Measurements from ENCODE around the gene IFFO2. TPM values are rescaled to one million over a fixed set of nuclear protein-coding genes. Genes with fewer than 3 reads are reported as not detected.

Gene IFFO2
- total and polyA plus RNA-seq, 2 experiments from 2014 or later = 0.71 to 7.5 TPM

DNA sequence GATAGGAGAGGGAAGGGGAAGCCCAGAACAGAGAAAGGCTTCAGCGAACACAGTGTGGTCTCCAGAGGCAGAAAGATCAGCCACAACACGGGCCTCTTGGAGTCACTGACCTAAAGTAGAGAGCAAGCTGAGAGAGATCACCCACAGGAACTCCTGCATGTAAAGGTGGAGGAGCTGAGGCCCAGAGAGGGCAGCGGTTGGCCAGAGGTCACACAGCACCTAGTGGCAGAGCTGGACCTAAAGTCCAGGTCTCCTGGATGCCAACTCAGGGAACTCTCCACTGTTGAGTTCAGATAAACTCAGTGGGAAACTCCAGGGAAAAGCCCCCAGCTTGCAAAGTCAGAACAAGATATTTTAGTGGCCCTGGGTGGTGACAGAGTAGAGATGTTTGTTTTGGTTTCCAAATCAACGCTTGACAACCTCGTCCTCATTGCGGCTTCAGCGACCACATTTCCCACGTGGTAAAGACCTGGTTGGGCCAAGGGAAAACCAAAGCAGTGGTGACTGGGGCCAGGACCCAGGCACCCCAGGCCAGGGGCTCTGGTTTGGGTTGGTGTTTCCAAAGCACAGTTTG lies 4.6 kb downstream of the IFFO2 start:
- H2AFZ ChIP-seq = no peak overlapping the region
- H3F3A ChIP-seq (replicated peaks; ENCODE audit: low read depth) = 0 out of 2 replicates have a peak, but pooled peaks cover 2% of the 10 kb centered on the region
- H3K4me2 ChIP-seq = no peak overlapping the region
- H3K36me3 ChIP-seq (ENCODE audit: insufficient read depth) = no peaks in the 10 kb centered on the region
- DNase-seq (ENCODE audit: low spot score) = no peak
- H3K4me1 Mint-ChIP-seq = peaks cover 30% of the 10 kb centered on the region
- TF ChIP-seq NANOG (IDR thresholded peaks at IDR 0.05; ENCODE audit: borderline replicate concordance) = no peak
- H3K27ac Mint-ChIP-seq = no peak overlapping the region; the same call in 1 of the 2 replicates
- H3K4me1 ChIP-seq (ENCODE audit: insufficient read depth) = peaks cover 33% of the 10 kb centered on the region
- no peak overlapping the region for H3K27ac ChIP-seq (ENCODE audit: low read depth)
- H3K27me3 Mint-ChIP-seq (ENCODE audit: insufficient read depth, low read depth, poor library complexity) = peaks cover 38% of the 10 kb centered on the region
- no peak for ATAC-seq
- H3K4me3 Mint-ChIP-seq = no peak overlapping the region
- no peaks in the 10 kb centered on the region; the same call in 2 of the 3 replicates for H3K9me3 Mint-ChIP-seq
- peaks cover 9% of the 10 kb centered on the region for H4K20me1 ChIP-seq (replicated peaks; ENCODE audit: insufficient read depth)
- no peaks in the 10 kb centered on the region for H3K9me2 ChIP-seq (ENCODE audit: insufficient read depth)
- 0 out of 2 replicates have a peak, but pooled peaks cover 4% of the 10 kb centered on the region for H3K79me2 ChIP-seq (replicated peaks; ENCODE audit: insufficient read depth)
- no peaks in the 10 kb centered on the region; the same call in 2 of the 3 replicates for H3K36me3 Mint-ChIP-seq (ENCODE audit: low read depth)
- H3K27me3 ChIP-seq (ENCODE audit: insufficient read depth) = peaks cover 16% of the 10 kb centered on the region
- H3K4me3 ChIP-seq = no peak overlapping the region

DNA sequence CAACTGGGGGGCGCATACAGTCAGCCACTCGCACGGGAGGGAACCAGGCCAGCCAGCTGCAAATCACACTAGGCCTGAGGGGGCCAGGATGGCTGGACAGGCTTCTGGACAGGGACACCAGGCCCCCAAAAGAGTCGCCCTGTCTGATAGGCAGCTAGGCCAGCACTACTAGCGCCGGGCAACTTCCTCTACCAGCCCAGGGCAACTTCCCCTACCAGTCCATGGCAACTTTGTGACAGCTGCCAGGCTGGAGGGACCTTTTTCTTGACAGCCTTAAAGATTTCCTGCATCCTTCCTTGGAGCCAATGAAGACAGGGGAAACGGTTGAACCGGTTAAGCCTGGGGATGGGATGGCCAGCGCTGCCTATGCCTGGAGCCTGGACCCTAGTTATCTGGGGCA lies 5.1 kb downstream of the IFFO2 start:
- H3K9me2 ChIP-seq (ENCODE audit: insufficient read depth) = no peaks in the 10 kb centered on the region
- H2AFZ ChIP-seq = no peak overlapping the region
- H3K4me1 ChIP-seq (ENCODE audit: insufficient read depth) = peaks cover 33% of the 10 kb centered on the region
- no peak overlapping the region for H3K4me3 Mint-ChIP-seq
- TF ChIP-seq ETS1 (IDR thresholded peaks at IDR 0.05) = no peak
- TF ChIP-seq JUNB (IDR thresholded peaks at IDR 0.05; ENCODE audit: unreplicated experiment) = no peak
- no peak for TF ChIP-seq ZNF114 (CRISPR knock-in tag; IDR thresholded peaks at IDR 0.05)
- H3K4me3 ChIP-seq = no peak overlapping the region
- H3K4me2 ChIP-seq = no peak overlapping the region
- H3K9me3 Mint-ChIP-seq = no peaks in the 10 kb centered on the region; the same call in 2 of the 3 replicates
- H3K36me3 Mint-ChIP-seq (ENCODE audit: low read depth) = no peaks in the 10 kb centered on the region; the same call in 2 of the 3 replicates
- peaks cover 4% of the 10 kb centered on the region; the same call in 1 of the 2 replicates for H3K79me2 ChIP-seq (replicated peaks; ENCODE audit: insufficient read depth)
- peaks cover 30% of the 10 kb centered on the region for H3K4me1 Mint-ChIP-seq
- DNase-seq (ENCODE audit: low spot score) (no peak), ATAC-seq (no peak)
- H3K27me3 ChIP-seq (ENCODE audit: insufficient read depth) = peaks cover 16% of the 10 kb centered on the region
- peaks cover 9% of the 10 kb centered on the region for H4K20me1 ChIP-seq (replicated peaks; ENCODE audit: insufficient read depth)
- H3K36me3 ChIP-seq (ENCODE audit: insufficient read depth) = no peaks in the 10 kb centered on the region
- H3K27ac ChIP-seq (ENCODE audit: low read depth) = no peak overlapping the region
- H3F3A ChIP-seq (replicated peaks; ENCODE audit: low read depth) = 0 out of 2 replicates have a peak, but pooled peaks cover 2% of the 10 kb centered on the region
- H3K27ac Mint-ChIP-seq = no peak overlapping the region
- H3K27me3 Mint-ChIP-seq (ENCODE audit: insufficient read depth, low read depth, poor library complexity) = peaks cover 38% of the 10 kb centered on the region

DNA sequence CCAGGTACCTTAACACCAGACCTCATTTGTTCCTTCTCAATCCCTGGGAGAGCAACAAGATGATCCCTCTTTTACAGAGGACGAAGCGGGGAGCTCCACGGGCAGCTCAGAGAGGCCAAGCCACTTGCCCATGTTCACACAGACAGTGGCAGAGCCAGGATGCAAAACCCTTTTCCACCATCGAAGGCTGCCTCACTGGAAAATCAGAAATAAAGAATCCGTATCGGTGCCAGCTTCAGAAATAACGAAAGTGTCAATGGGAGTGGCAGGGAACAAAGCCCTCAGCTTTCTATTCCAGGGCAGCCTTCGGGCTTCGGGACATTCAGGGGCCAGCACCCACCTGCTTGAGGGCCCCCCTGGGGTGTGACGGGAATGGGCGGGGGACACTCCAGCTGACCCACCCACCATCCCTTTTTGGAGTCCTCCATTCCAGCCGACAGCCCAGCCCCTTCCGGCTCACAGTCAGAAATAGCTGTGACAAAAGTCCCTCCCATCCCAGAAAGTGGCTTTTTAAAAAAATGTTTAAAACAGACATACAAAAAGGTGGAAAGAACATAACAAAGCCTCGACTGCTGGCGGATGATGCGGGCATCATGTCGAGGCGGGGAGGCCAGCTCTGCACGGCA lies 6.0 kb downstream of the IFFO2 start:
- H4K20me1 ChIP-seq (replicated peaks; ENCODE audit: insufficient read depth) = peaks cover 9% of the 10 kb centered on the region
- no peak overlapping the region for H3K4me3 ChIP-seq
- H3K36me3 ChIP-seq (ENCODE audit: insufficient read depth) = no peaks in the 10 kb centered on the region
- H3K4me1 Mint-ChIP-seq = peaks cover 34% of the 10 kb centered on the region
- H3K4me2 ChIP-seq = peak overlapping the region; percentile 65; the same call in 1 of the 2 replicates
- H3K27ac Mint-ChIP-seq = peak overlapping the region; percentile 94; the same call in 1 of the 2 replicates
- no peak for DNase-seq (ENCODE audit: low spot score)
- H3K27me3 ChIP-seq (ENCODE audit: insufficient read depth) = peaks cover 15% of the 10 kb centered on the region
- peaks cover 4% of the 10 kb centered on the region; the same call in 1 of the 2 replicates for H3K79me2 ChIP-seq (replicated peaks; ENCODE audit: insufficient read depth)
- H3K4me3 Mint-ChIP-seq = peak overlapping the region; percentile 59; the same call in 1 of the 3 replicates
- no peaks in the 10 kb centered on the region; the same call in 2 of the 3 replicates for H3K36me3 Mint-ChIP-seq (ENCODE audit: low read depth)
- H3K9me2 ChIP-seq (ENCODE audit: insufficient read depth) = no peaks in the 10 kb centered on the region
- no peaks in the 10 kb centered on the region; the same call in 2 of the 3 replicates for H3K9me3 Mint-ChIP-seq
- H3K4me1 ChIP-seq (ENCODE audit: insufficient read depth) = peaks cover 37% of the 10 kb centered on the region
- no peak for ATAC-seq
- H3K27ac ChIP-seq (ENCODE audit: low read depth) = peak overlapping the region; percentile 81
- no peak overlapping the region for H2AFZ ChIP-seq
- peaks cover 37% of the 10 kb centered on the region for H3K27me3 Mint-ChIP-seq (ENCODE audit: insufficient read depth, low read depth, poor library complexity)
- 0 out of 2 replicates have a peak, but pooled peaks cover 2% of the 10 kb centered on the region for H3F3A ChIP-seq (replicated peaks; ENCODE audit: low read depth)
- TF ChIP-seq CREB1 (CRISPR knock-in tag; IDR thresholded peaks at IDR 0.05; ENCODE audit: low read depth) = no peak
- TF ChIP-seq ZNF114 (CRISPR knock-in tag; IDR thresholded peaks at IDR 0.05) = no peak
- TF ChIP-seq, protein P1, sequence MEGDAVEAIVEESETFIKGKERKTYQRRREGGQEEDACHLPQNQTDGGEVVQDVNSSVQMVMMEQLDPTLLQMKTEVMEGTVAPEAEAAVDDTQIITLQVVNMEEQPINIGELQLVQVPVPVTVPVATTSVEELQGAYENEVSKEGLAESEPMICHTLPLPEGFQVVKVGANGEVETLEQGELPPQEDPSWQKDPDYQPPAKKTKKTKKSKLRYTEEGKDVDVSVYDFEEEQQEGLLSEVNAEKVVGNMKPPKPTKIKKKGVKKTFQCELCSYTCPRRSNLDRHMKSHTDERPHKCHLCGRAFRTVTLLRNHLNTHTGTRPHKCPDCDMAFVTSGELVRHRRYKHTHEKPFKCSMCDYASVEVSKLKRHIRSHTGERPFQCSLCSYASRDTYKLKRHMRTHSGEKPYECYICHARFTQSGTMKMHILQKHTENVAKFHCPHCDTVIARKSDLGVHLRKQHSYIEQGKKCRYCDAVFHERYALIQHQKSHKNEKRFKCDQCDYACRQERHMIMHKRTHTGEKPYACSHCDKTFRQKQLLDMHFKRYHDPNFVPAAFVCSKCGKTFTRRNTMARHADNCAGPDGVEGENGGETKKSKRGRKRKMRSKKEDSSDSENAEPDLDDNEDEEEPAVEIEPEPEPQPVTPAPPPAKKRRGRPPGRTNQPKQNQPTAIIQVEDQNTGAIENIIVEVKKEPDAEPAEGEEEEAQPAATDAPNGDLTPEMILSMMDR (conservative IDR thresholded peaks at IDR 0.05; ENCODE audit: low read depth in 2 of 2) = no peak
